Activated naive CD8-positive, alpha-beta T cell treated with anti-CD3 and anti-CD28 coated beads, Interleukin-2, amount 50 U/mL, for 16 hours (primary cell): ENCODE results near the gene BAHCC1.

Experiments
- DNase-seq: peaks from one replicate; pipeline ENCODE4 v3.0.0-alpha.2; 2020; ENCODE audit warnings: low read depth, low spot score

The BAHCC1 gene

DNA sequence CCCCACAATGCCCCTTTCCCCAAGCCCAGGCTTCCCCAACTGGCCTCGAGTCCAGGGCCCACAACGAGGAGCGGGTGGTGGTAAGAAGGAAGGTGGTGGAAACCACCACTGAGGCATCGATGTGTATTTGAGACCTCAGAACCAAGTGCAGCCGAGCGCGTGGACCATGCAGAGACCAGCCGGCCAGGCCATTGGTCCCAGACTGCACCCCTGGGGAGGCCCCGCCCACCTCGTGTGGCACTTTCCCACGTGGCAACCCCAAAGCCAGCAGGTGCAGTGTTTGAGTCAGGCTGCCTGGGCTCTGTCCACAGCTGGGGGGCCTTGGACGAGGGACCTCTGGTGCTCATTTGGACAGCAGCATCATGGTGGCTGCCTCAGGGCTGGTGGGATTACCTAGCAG lies 28.1 kb upstream of the BAHCC1 start:
- no peak for DNase-seq

DNA sequence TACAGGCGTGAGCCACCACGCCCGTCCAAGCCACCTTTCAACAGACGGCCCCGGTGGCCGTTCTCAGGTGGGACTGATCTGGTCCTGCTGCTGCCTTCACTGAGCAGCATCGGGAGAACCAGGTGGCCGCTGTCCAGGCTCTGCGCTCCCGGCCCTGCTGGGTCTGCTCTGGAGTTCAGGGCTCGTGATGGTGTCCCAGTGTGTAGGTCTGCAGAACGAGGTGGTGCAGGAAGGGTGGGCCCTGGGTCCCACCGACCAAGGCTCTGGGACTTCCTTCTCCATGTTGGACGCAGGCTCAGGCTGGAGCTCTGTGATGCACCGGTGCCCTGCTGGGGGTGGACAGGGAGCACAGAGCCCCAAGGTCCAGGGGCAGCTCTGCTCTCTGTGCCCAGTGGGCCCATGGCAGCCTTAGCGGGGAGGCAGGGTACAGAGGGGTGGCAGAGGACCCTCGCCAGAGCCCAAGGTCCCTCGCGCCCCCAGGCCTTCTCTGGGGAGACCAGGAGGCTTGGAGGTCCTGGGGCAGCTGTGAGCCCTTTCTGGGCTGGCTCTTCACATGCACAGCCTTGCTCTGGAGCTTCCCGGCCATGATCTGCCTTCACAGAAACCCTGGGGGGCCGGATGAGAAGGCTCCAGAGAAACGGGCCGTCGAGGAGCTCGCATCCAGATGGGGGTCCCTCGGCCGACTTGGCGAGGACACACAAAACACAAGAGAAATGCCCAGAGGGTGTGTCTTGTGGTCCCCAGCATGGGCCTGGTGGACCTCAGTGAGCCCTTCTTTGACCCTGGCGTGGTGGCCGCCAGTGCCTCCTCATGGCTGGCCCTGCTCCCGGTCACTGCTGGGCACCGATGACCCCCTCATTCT lies 26.9 kb upstream of the BAHCC1 start:
- no peak for DNase-seq

DNA sequence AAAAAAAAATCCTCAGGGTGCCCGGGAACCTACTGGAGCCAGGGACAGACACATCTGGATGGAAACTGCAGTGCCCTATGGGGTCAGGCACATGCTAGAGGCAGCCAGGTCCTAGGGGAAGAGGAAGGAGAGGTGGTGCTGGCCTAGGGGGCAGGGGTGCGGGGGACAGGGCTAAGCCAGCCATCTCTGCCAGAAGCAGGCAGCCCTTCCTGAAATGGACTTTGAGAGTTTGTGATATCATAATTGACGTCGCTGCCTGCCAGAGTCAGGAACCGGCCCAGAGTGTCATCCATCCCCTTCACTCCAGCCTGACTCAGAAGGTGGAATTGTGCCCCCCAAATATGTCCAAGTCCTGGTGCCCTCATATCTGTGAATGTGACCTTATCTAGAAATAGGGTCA lies 25.0 kb upstream of the BAHCC1 start:
- DNase-seq: no peak

DNA sequence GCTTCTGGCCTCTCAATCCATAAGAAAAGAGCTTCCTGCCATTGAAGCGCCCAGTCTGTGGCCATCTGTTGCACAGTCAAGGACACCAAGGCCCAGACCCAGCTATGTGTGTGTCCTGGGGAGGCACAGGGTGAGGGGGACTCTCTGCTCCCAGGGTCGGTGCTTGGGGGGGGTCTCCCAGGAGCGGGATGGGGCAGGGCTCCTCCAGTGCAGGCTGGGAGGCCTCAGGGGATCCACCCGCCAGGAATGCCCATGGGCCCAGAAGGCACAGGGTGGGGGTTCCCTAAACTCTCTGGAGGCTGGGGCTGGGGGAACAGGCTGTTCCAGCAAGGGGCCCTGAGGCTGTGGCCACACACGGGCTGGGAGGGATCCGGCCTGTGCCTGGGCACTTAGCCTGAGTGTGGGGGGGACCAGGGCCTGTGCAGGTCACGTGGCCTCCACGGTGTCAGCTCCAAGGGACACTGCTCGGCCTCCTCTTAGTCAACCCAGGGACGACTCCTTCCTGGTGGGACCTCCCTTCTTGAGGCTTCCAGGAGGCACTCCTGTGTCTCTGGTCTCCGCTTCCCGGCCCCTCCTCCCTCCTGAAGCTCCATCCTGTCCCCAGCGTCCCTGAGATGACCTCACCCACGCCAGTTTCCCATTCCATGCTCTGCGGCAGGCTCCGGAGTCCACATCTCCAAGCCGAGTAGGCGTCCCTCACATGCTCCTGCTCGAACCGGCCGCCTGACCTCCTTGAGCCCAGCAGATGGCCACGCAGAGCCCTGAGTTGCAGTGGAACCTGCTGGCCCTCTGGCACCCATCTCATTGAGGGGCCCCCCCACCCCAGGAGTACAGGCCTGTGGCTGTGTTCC lies 23.1 kb upstream of the BAHCC1 start:
- DNase-seq: no peak

DNA sequence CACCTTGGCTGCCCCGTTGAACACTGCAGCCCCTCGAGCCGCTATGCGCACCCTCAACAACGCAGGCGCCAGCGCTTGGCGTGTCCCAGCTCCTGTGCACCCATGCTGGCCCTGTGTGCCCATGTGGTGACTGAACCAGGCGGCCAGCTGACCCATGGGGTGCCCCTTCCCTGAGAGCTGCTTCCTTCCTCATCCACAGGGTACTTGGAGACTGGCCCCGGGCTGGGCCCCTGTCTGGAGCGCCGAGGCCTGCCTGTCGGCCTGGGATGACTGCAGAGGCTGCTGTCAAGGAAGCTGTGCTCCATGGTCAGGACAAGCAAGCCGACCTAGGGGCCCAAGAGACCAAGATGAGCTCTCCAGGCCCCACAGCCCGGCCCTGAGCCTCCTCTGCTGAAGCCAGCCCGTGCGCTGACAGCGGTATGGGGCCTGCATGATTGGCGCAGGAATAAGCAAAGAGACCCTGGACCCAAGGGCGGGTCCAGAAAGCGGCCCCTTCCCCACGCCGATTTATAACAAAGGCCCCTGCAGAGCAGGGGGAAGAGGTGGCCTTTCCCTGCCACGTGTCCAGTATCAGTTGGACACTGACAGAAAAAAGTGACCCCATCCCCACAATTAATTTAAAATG lies 21.6 kb upstream of the BAHCC1 start:
- no peak for DNase-seq

DNA sequence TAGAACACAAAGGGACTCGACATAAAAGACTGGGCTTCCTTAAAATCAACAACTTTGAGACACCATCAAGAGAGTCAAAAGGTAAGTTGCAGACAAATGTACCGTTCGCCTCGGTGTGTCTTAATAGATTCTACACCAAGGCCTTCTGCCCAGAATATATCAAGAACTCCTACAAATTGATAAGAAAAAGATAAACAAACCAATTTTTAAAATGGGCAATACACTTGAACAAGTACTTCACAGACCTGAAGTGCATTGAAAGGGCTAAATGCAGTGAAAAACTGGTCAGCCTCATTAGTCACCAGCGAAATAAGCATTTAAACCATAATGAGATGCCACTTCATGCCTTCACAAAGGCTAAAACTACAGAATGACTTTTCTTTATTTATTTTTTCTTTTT lies 20.4 kb upstream of the BAHCC1 start:
- no peak for DNase-seq

DNA sequence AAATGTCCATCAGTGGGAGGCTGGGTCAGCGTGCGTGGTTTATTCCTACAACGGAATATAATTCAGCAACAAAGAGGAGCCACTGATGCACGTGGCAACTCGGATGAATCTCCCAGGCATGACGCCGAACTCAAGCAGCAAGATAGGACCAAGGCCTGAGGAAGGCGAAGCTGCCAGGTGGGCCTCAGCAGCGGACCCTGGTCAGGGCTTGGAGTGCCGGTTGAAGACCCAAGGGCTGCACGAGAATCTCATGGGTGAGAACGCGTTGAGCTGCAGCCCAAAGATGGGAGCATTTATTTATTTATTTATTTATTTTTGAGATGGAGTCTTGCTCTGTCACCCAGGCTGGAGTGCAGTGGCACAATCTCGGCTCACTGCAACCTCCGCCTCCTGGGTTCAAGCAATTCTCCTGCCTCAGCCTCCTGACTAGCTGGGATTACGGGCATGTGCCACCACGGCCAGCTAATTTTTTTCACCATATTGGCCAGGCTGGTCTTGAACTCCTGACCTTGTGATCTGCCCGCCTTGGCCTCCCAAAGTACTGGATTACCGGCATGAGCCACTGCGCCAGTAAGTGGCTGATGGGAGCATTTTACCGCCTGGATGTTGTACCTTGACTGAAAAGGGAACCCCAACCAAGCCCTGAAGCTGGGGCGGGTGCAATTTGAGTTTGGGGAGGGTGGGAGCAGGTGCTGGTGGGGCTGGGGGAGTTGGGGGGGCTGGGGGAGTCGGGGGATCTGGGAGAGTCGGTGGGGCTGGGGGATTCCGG lies 18.1 kb upstream of the BAHCC1 start:
- no peak for DNase-seq

DNA sequence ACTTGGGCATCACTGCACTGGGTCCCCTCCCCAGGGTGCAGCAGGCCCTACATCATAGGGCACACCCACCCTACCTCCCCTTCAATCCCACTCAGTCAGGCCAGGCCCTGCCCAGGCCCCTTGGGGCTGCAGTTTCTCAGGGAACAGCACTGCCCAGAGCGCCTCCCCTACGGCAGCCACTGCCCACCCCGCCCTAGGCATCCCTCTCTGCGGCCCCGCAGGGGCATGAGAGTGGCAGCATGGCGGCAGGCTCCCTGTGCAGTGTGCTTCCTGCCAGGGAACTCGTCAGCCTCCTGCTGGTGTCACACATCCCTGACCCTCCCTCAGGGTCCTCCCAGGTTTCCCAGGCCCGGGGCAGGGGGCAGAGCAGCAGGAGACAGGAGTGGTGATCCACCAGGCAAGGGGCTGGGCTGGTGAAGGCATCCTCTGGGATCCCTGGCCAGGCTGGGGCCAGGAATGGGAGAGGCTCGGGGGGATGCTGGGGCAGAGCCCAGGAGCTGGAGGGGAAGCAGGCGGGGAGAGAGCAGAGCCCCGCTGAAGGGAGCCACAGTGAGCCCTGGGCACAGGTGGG lies 16.2 kb upstream of the BAHCC1 start:
- DNase-seq: no peak

DNA sequence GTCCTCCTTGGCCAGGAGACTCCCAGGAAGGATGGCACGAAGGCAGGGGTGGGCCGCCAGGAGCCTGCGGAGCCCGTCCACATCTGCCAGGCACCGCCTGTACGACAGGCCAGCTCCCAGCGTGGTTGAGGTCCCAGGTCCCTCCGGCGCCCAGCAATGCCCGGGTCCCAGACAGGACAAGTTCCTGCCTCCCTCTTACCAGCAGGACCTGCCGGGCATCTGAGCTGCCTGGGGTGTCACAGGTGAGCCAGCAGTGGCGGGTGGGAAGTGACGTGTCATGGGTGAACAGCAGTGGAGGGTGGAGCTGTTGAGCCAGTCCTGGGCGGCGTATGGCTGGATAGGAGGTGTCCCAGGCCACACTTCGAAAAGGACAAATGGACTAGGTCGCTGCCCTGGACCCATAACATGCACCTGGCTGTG lies 15.7 kb upstream of the BAHCC1 start:
- no peak for DNase-seq

DNA sequence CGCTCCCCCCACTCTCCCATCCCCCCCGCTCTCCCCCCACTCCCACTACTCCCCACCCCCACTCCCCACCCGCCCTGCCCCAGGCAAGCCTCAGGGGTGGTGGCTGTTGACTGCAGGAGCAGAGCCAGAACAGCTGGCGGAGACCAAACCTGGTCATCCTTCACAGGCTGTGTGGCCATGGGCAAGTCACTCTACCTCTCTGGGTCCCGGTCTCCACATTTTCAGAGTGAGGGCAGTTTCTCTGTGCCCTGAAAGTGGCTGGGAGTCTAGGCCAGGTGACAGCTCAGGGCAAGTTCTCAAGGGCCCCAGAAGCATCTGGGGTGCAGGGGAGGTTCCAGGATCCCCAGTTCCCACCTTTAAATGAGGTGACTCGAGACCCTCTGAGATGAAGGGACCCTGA lies 15.1 kb upstream of the BAHCC1 start:
- no peak for DNase-seq

DNA sequence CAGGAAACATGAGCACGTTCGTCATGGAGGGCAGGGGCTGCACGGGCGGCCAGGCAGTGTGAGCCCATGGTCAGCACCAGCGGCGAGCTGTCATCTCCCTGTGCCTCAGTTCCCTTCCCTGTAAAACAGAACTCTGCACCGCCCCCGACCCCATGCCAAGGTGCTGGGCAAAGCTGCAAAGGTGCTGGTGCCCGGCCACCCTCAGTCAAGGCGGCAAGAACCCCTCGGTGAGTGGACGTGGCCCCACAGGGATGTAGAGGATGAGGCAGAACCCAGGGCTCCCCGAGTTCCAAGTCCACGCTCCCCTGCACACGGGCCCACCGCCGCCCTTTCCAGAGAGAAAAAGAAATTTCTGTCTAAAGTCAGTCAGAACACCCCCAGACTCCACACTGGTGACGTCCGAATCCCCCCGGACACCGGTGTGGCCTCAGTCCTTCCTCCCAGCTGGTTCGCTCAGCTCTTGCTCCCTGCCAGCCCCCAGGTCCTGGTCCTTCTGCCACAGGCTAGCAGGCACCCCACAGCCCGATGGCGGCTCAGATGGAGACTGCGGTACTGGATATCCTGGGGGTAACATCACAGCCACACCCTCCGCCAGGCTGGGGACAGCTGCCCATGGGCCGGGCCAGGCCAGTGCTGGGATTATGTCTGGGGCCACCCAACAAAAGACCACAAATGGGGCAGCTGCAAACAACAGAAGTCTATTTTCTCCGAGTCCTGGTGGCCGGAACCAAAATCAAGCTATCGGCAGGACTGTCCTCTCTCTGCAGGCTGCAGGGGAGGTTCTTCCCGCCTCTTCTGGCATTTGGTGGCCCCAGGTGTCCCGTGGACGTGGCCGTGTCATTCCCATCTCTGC lies 14.4 kb upstream of the BAHCC1 start:
- no peak for DNase-seq

DNA sequence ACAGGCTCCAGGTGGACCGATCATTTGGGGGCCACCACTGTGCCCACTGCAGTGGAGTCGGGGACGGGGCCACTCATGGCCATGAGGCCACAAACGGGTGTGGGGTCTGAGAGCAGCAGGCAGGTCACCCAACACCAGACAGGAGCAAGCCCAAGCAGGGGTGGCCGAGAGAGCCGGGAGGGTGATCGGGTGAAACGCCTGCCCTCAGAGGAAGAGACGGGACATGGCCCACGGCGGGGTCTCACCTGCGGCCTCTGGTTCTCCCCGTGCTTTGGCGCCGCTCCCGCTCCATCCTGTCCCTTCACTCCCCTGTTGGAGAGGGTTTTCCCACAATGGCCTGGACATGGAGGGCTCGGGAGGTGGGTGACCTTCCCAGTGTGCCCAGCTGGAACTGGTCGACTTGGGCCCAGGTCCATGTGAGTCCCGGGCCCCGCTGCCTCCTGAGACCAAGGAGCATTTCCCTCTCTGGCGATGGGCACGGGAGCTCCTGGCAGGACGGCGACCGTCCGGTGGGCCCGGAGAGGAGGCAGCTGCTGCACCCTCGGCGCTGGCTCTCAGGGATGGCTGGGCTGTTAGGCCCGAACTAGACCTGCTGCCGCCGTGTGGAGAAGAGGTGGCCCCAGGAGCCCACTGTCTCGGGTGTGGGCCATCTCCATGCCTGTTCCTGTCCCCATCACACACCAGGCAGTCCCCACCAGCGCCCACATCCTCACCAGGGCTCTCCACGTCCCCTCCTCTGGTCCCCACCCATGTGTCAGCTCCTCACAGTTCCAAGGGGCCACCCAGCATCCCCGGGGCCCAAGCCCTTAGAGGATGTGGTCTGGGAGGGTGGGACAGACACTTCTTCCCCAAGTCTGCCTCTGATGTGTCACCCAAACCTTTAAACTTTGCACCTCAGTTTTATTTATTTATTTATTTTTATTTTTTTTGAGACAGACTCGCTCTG lies 13.4 kb upstream of the BAHCC1 start:
- DNase-seq: no peak

DNA sequence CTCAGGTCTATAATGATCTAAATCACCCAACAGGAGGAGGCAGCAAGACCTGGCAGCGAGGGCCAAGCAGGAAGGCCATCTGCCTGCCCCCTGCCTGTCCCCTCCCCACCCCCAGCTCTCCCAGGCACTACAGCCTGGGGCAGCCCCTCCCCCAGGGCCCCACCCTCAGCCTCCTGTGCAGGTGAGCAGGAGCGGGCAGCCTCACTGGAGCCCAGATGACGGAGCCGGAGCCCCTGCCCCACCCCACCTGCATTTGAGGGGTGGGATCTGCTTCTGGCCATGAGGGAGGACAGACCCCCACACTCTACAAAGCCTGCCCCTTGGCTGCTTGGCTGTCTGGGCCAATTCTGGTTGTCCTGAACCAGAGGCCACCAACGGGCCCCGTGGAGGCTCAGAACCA lies 12.4 kb upstream of the BAHCC1 start:
- DNase-seq: no peak

DNA sequence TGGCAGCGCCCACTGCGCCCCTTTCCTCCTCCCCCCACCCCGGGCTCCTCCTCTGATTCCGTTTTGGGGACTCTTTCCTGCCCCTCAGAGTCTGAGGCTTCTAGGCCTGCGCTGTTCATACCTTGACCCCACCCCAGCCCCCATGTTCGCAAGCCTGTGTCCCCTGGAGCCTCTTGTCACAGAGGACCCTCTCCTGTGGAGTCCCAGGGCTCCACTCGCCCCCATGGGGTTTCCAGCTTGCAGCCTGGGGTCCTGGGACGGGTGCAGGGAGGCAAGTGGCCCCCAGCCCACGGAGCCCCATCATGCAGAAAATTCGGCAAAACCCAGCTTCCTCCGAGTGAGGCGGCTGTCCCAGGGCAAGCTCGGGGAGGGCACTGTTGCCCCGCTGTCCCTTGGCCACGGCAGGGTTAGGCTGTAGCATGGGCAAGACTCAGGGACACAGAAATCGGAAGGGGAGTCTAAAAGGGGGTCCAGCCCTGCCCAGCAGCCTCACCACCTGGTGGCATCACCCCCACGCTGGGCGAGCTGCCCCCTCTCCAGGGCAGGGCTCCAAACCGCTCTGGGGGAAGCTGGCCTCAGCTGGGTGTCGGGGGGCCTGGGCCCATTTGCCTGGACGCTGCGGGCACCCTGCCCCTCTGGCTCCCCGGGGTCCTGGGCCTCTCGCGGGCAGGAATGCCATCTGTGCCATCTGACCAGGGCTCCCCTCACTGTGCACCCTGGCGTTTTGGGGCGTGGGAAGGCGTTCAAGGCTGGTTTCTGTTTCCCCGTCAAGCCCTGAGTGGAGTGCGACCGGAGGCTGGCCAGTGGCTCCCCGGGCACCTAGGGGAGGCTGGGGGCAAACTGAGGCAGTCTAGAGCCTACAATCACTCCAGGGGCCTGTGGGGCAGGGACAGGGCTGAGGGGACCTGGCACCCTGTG lies 11.5 kb upstream of the BAHCC1 start:
- DNase-seq: no peak

DNA sequence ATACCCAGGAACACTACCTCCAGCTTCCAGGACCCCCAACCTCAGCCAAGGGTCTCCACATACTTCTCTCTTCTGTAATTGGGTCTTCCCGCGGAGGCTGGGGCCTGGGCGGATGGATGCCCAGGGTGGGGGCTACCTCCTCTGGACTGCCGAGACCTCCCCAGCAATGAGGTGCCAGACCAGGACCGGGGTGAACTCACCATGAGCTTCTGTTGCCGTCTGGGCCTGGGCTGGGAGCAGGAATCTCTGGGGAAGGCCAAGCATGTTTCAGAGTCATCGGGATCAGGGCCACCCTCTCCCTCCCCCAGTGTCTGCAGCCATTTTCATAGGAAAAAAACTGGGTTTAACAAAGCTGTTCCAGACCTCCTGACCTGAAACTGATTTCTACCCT lies 10.3 kb upstream of the BAHCC1 start:
- DNase-seq: no peak

DNA sequence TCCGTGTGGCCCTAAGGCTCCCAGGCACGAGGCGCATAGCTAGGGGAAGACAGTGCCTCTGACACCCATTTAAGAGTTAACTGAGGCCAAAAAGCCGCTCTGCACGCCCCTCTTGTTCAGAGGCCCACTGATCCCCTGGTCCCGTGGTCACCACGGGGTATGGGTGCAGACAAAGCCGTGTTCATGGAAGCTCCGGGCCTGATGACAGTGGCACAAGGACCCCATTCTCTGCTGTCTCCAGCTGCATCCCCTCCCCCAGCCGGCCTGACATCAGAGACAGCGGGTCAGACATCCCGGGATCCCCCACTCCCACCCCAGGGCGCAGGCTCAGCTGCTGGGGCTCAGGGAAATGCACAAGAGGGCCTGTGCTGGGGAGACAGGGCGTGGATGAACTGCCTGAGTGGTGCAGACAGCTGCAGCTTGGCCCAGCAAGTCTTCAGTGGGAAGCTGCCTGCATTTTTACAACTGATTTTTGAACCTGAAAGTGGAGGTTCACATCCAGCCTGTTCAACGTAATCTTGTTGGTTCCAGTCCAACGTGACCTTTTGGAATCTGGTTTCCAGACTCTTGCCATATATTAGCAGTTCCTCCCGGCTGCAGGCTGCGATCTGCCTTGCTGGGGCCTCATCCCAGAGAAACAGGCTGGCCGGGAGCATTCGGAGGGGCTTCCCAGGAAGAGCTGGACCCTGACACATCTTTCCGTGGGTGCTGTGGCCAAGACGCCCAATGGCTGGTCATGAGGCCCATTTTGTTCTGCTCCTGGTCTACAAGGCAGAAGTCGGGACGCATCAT lies 9.7 kb upstream of the BAHCC1 start:
- DNase-seq: no peak

DNA sequence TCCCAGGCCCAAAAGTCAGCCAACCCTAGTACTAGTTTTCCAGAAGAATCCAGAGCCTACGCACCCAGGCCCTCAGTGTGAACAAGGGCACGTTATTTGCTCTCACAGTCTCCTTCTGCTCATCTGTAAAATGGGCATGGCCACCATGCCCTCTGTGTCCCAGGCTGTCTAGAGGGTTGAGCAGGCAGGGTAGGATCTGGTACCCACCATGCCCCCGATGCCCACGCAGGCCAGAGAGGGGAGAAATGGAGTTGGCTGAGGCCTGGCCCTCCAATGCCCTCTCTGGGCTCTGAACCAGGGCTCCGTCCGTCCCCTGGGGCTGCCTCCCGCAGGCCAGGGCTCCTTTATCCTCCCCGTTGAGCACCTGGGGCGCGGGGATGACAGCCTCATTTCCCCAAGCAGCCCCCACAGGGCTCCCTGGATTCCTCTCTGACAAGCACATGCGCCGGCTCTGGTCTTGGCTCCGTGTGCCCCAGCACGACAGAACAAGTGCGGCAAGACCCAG lies 9.1 kb upstream of the BAHCC1 start:
- no peak for DNase-seq
